ENCODE data around the gene TNIK. TPM values are rescaled to one million over a fixed set of nuclear protein-coding genes. Genes with fewer than 3 reads are reported as not detected.

The TNIK gene
- total and polyA plus RNA-seq, 2 of the 13 experiments (the other 11 are each of a cell fraction or from before 2014, with no cell fraction given): 0.15 to 0.22 TPM

DNA sequence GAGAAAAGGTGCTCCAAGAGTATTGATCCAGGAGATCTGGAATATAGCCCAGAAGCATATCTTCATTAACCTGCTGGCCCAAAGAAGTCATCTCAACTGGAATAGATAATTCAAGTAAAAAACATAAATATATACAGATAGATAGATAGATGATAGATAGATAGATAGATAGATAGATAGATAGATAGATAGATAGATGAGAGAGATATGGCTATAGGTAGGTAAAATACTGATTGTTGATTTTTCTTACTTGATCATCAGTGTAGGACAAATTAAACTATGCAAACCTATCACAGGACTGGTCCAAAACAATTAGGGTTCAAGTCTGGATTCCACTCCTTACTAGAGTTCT is 83.6 kb downstream of the TNIK start:
- FAIRE-seq: no peak
- H3K27ac ChIP-seq (ENCODE audit: extremely low read length, insufficient read depth, low read length): no peak overlapping the region
- H3K9me3 ChIP-seq (ENCODE audit: low read length): no peaks in the 10 kb centered on the region
- H3K4me3 ChIP-seq (replicated peaks in 1 of 3; ENCODE audit: insufficient read depth in 1 of 3, low read depth in 2 of 3, low read length in 3 of 3): no peak overlapping the region
- intact Hi-C loops (cut with micrococcal nuclease; ENCODE audit: unreplicated experiment): no loop called here
- no peak overlapping the region for H2AFZ ChIP-seq (ENCODE audit: low read length)
- H3K36me3 ChIP-seq (replicated peaks in 1 of 2; ENCODE audit: control insufficient read depth in 1 of 2, insufficient read depth in 2 of 2, low read length in 2 of 2): no peaks in the 10 kb centered on the region
- BruUV-seq (replicated peaks): no TSS peak
- TF ChIP-seq ZMAT3 (CRISPR knock-in tag; conservative IDR thresholded peaks at IDR 0.05): no peak
- DNase-seq (ENCODE audit: low spot score): no peak
- in situ Hi-C loops (cut with HindIII; ENCODE audit: extremely low pct_ligation_motif_present, low pct_unique_long_range_greater_than_20kb): no loop called here
- no peak for ATAC-seq
- no peak overlapping the region for H3K4me2 ChIP-seq (ENCODE audit: low read depth, low read length)
- H3K9ac ChIP-seq (ENCODE audit: insufficient read depth, low read depth, low read length): no peak overlapping the region
- no peaks in the 10 kb centered on the region for H4K20me1 ChIP-seq (ENCODE audit: insufficient read depth, low read length)
- no peaks in the 10 kb centered on the region; a peak in 1 of 5 replicates for H3K27me3 ChIP-seq (ENCODE audit: control insufficient read depth in 1 of 2, insufficient read depth in 2 of 2, low read length in 2 of 2)
- H3K79me2 ChIP-seq (ENCODE audit: insufficient read depth, low read length): no peaks in the 10 kb centered on the region
- ChIA-PET CTCF (ENCODE audit: low intra/inter-chr PET ratio, low total read pairs) (no interaction called here), POLR2A (no interaction called here)
- no peaks in the 10 kb centered on the region for H3K4me1 ChIP-seq (ENCODE audit: insufficient read depth, low read length)

DNA sequence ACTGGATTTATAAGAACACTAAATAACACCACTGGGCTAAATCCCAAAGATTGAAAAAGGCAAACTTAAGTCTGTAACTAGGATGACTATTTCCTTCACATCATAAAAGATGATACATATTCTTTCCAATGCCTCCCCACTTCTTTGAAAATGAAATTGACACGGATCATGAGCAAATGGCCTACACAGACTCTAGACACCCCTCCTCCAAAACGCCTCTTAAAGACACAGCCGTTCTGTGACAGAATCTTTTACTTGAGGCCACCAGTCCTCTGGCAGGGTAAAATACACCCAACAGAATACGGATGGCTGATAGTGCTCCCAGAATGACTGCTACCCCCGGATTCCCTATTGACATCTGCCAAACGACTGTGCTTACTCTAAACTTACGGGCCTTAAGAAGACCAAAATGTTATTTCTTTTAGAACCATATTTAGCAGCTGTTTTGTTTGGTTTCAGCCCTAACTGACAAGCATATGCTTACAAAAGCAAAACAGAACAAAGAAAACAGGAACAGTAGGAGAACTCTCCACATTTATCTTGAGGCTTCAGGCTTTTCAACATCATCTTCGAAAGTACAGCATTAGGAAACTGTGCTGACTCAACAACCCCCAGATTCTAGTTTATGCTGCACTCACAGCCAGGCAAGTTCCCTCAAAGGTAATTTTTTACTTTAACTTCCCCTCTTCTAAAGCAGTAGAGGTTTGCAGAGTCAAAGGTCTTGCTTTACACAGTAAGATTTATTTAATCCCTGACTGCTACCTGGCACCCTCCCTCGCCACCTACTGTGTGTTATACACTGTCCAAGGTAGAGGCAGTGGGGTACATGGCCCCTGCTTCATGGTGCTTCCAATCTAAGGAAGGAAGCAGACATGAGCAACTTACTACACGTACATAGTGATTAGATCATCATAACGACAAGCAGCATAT is 84.3 kb downstream of the TNIK start:
- in situ Hi-C loops (cut with HindIII; ENCODE audit: extremely low pct_ligation_motif_present, low pct_unique_long_range_greater_than_20kb): no loop called here
- no peak overlapping the region for H3K4me3 ChIP-seq (replicated peaks in 1 of 3; ENCODE audit: insufficient read depth in 1 of 3, low read depth in 2 of 3, low read length in 3 of 3)
- no peak overlapping the region for H3K9ac ChIP-seq (ENCODE audit: insufficient read depth, low read depth, low read length)
- DNase-seq (ENCODE audit: low spot score): no peak
- CTCF ChIA-PET (ENCODE audit: low intra/inter-chr PET ratio, low total read pairs): no interaction called here
- H4K20me1 ChIP-seq (ENCODE audit: insufficient read depth, low read length): no peaks in the 10 kb centered on the region
- FAIRE-seq: no peak
- no peak for TF ChIP-seq ZBTB1 (CRISPR knock-in tag; IDR thresholded peaks at IDR 0.05; ENCODE audit: borderline replicate concordance)
- WGBS (ENCODE audit: low lambda C conversion rate): 43% methylated on average over 11 of the region's 11 CpGs
- H3K27me3 ChIP-seq (ENCODE audit: control insufficient read depth in 1 of 2, insufficient read depth in 2 of 2, low read length in 2 of 2): no peaks in the 10 kb centered on the region; a peak in 1 of 5 replicates
- no TSS peak for BruUV-seq (replicated peaks)
- no peak for ATAC-seq
- H3K4me2 ChIP-seq (ENCODE audit: low read depth, low read length): no peak overlapping the region
- H3K79me2 ChIP-seq (ENCODE audit: insufficient read depth, low read length): no peaks in the 10 kb centered on the region
- H2AFZ ChIP-seq (ENCODE audit: low read length): no peak overlapping the region
- H3K4me1 ChIP-seq (ENCODE audit: insufficient read depth, low read length): no peaks in the 10 kb centered on the region
- H3K9me3 ChIP-seq (ENCODE audit: low read length): no peaks in the 10 kb centered on the region
- no peaks in the 10 kb centered on the region for H3K36me3 ChIP-seq (replicated peaks in 1 of 2; ENCODE audit: control insufficient read depth in 1 of 2, insufficient read depth in 2 of 2, low read length in 2 of 2)
- intact Hi-C loops (cut with micrococcal nuclease; ENCODE audit: unreplicated experiment): no loop called here
- POLR2A ChIA-PET: no interaction called here
- no peak overlapping the region for H3K27ac ChIP-seq (ENCODE audit: extremely low read length, insufficient read depth, low read length)

Measured in HepG2 (cell line).